HG03354 (cell line): ENCODE measurements around the gene GLMP.

Experiments
- ATAC-seq: cut with Tn5 transposase; IDR thresholded peaks from one replicate; pipeline ENCODE4 v1.9.1; 2021; ENCODE audit warnings: mild to moderate bottlenecking; ENCODE audit not compliant: unreplicated experiment, poor library complexity, severe bottlenecking

GLMP gene

DNA sequence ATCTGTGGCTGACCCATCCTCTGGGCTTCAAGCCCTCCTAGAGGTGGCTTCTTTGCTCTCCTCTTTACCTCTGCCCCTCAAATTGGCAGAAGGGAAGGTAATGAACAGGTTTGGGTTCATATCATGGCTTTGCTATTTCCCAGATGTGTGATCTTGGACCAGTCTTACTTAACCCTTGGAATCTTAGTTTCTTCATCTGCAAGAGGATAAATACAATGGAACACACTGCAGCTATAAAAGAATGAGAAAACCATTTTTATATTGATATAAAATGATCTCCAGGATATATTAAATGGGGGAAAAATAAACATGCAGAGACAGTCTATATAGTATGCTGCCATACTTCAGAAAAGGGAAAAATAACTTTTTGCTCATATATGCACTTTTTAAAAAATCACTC, 5.6 kb downstream of the GLMP start:
- ATAC-seq = no peak

DNA sequence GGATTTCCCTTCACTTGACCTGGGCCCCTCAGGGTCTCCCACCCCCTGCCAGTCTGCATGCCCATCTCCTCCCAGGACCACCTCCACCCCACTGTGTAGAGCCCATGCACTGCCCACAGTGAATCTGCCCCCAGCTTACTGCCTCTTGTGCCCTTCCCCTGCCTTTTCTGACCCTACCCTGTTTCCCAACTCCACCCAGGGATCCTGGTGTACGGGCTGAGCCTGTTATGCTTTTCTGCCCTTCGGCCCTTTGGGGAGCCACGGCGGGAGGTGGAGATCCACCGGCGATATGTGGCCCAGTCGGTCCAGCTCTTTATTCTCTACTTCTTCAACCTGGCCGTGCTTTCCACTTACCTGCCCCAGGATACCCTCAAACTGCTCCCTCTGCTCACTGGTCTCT, 9.4 kb downstream of the GLMP start:
- no peak for ATAC-seq

DNA sequence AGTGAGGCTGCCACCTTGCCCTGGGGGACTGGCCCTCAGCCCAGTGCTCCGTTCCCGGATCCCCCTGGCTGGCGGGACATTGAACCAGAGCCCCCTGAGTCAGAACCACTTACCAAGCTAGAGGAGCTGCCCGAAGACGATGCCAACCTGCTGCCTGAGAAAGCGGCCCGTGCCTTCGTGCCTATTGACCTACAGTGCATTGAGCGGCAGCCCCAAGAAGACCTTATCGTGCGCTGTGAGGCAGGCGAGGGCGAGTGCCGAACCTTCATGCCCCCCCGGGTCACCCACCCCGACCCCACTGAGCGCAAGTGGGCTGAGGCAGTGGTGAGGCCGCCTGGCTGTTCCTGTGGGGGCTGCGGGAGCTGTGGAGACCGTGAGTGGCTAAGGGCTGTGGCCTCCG, 10.0 kb downstream of the GLMP start:
- ATAC-seq = no peak

DNA sequence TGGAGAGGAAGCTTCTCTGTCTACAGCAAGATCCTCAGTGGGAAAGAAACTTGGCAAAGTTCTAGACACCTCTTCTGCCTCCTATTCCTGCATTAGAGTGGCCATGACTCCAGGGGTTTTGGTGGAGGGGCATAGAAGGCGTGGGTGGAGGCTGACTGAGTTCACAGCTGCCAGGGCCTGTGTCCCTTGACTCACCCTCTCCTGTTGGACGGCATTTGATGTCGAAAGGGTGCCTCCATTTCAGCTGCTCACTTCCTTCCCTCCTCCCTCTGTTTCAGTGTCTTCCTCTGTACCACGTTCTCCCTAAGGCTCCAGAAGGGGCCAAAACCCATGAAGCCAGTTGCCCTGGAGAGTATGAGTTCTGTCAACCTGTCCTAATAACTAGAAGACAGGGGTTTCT, 10.7 kb downstream of the GLMP start:
- no peak for ATAC-seq

DNA sequence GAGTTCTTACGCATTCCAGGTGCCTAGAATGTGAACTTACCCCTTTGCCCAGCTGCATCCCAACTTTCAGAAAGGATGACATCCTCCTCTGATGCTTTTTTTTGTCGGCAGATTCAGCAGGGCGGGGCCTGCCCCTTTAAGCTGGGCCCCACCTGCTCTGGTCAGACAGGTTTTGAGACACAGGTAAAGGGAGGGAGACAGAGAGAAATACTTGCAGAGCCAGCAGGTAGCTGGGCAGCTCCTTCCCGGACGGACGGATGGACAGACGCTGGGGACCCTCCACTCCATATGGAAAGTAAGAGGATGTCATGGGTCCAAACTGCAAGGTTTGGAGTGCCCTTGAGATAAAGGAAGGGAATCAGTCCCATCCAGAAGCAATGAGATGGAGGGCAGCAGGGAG, 11.4 kb downstream of the GLMP start, which contains the start of gene TMEM79:
TSS of gene TMEM79 (plus strand) at position 214 of the 400 bp plus-strand sequence. CDS start 902 bp downstream, outside the sequence.
- ATAC-seq = no peak

DNA sequence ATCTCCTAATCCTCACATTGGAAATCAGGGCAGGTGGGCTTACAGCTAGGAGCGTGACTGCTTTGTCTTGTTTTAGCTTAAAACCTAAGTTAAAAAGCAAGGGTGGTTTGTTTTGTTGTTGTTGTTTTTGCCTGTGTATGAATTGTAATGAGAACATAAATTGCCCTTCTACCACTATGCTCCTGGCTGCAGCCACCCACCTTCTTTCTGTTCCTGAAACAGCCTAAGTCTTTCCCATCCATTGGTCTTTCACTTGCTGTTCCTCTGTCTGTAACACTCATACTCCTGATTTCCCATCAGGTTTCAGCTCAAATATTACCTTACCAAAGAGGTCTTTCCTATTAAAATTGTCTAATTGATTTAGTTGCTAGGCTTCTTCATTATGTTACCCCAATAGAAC, 12.0 kb downstream of the GLMP start:
- no peak for ATAC-seq

DNA sequence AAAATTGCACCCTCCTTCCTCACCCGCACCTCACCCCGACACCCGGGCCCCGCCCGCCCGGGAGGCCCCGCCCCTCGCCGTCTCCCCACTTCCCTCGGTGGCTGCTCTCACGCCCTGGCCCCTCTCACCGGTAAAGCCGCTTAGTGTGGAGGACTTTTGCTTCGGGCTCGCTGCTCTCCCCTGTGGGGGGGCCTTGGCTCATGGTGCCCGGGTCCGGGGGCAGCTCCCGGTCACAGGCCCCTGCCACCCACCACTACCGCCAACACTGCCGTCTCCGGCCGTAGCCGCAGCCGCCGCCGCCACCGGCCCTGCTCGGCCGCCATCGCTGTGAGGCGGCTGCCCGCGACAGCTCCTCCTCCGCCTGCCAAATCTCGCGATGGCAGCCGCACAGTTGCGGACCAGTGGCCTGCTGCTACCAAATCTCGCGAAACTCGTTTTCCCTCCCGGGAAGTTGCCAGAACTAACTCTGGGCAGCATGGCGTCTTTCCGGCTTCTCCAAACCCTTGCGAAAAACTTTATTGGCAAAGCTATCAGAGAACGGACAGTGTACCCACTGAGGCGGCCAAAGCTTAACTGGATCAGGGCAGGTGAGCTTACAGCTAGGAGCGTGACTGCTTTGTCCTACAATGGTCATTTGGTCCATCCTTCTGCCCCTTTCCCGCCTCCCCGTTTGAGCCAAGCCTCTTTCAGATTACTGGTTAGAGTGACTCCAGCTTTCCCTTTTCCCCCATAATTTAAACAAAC, 12.8 kb downstream of the GLMP start, which contains the start of gene SMG5:
TSS of gene SMG5 (minus strand) at position 347 of the 744 bp plus-strand sequence. CDS start at position 202, 145 bp downstream.
- ATAC-seq = peak; percentile 87

DNA sequence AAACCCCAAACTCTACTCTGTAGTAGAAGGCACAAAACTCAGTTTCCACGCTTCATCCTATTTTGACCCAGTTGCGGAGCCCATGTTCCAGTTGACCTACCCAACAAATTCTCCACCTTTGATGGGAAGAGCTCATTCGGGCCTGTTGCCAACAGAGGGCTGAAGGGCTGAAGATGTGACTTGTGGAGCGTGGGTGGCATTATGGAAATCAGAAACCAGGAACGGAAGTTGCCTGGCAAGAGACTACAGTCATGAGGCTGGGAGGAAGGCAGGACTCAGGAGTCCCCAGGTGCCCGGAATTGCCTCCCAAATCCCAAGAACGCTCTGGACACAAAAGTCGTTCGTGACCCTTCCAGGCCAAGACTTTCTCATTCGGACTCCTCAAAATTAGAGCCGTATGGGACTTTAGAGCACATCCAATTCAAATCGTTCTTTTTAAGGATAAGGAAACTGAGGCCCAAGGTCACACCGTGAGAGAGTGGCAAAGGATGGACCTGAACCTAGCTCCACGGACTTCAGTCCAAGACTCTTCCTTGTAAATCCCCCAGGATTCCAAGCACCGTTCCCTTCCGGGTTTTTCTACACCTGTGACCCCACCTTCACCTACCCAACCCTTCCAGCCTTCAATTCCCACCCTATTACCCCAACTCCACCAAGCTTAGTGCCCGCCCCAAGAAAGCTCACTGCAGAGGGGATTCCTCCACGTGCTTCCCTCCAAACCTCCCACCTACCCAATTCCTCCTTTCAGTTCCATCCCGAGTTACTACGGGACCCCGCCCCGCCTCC, 13.6 kb downstream of the GLMP start:
- no peak for ATAC-seq

DNA sequence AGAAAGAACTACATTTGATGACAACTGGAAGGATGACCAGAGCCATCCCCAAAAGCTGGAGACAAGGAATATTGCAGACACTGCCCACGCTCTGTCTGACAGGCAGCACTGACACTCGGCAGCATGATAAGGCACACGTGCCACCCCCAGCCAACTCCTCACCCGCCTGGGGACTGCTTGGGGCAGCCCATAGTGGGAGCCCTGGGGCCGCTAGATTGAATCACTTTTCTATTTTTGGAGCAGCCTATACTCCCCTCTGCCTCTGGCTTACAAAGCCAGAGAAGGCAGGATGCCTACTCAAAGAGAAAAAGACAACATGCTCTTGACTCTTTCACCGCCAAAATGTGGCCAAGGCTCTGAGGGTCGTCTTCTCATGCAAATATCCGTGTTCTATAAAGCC, 14.2 kb downstream of the GLMP start:
- ATAC-seq = peak; percentile 50

DNA sequence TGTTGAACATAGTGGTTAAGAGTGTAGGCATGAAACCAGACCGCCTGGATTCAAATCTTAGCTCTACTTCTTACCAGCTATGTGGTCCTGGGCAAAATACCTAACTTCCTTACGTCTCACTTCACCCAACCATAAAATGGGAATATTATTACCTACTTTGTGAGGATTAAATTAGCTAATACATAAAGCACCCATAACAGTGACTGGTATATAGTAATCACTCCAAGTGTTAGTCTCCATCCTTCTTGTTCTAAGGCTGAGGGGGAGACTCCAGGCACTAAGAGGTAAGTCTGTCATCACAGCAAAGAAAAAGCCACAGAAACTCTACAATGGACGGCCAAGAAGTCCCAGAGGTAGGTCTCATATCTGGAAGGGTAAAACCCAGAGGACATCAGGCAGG, 15.6 kb downstream of the GLMP start:
- no peak for ATAC-seq

DNA sequence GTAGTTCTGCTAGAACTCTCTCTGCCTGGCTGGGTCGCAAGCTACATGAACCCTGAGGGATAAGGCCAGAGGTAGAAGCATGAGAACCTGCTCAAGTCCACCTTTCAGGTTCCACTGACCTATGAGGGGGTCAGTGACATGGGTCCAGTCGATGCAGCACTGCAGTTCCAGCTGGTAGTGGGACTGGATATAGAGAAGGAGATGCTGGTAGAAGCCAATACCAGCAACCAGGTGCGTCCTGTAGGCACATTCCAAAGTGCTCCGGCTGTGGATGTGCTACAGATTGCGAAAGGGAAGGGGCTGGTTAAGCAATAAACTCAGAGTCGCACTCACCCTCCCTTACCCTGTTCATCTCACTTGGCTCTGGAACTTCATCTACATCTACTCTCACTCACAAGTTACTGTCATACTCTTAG, 18.5 kb downstream of the GLMP start:
- no peak for ATAC-seq

DNA sequence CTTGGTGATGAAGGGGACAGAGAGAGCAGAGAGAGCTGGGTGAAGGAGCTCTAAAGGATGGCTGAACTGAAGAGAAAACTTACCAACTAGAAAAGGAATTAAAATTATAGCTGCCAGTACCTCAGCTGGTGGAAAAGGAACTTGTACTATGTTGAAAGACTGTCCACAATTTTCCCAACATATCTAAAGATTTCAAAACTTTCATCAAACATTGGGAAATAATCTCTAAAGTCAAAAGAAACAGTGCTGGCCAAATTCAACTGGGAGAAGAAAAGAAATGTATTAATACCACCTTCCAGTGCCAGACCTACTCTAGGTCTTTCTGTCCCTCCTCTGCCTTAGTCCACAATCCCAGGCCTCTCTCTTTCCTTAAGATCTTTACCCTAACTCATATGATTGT, 18.9 kb downstream of the GLMP start:
- no peak for ATAC-seq

DNA sequence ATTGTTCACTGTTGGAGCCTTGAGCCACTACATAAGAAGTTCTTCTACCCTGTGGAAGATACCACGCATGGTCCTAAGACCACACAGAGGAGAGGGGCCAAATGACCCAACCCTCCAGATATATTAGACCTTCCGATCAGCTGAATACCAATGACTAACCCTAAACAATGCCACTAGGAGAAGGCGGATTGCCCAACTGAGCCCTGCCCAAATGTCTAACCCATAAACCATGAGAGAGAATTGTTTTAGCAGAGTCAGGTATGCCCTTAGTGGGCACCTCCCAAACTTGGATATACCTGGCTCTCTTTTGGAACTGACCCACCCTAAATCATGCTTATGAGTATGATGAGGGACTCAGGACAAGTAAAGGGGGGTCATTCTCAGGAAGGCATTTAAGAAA, 25.2 kb downstream of the GLMP start:
- no peak for ATAC-seq

DNA sequence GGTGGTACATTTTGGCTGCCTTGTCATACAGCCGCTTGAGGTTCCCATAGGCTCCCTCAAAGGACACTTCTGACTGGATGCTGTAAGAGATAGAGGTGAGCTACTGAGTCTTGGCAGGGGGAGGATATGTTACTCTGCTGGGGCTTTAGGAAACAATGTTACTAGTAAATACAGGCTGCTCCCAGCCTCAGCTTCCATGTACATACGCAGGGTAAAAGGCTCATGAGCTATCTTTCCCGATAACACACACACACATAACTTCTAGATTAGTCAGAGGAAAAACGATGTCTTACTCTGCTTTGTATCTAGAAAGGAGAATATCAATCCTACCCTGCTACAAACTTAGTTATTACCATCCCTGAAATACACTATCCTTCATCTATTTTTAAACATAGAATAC, 27.1 kb downstream of the GLMP start:
- no peak for ATAC-seq

DNA sequence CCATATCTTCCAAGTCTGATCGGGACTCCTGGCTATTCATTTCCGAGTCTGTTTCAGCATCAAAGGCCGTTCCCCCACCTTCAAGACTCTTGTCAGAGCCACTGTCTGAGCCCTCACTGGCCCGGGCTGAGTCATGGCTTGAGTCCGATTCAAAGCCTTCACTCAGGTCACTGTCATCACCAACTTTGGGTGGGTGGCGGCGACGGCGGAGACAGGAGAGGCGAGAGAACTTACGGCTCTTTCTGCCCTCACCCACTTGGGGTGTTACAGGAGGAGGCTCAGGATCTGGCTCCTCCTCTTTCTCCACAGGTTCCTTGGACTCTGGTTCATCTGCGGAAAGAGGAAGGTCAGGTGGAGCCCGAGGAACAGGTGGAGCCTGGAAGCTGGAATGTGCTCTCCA, 29.4 kb downstream of the GLMP start:
- no peak for ATAC-seq

DNA sequence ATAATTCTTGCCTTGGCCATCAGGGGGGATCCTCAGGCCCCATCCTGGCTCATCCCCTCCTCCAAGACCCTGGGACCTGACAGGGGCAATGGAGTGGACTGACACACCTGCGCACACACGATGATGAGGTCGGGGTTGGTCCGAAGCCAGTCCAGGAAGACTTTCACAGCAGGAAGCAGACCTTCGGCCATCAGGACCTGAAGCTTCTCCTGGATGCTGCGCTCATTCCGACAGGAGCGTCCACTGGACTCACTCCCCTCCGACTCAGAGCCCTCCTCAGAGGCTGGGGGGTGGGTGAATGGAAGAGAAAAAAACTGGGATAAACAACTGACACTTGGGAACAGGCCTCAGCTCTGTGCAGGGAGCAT, 32.2 kb downstream of the GLMP start:
- ATAC-seq = no peak

DNA sequence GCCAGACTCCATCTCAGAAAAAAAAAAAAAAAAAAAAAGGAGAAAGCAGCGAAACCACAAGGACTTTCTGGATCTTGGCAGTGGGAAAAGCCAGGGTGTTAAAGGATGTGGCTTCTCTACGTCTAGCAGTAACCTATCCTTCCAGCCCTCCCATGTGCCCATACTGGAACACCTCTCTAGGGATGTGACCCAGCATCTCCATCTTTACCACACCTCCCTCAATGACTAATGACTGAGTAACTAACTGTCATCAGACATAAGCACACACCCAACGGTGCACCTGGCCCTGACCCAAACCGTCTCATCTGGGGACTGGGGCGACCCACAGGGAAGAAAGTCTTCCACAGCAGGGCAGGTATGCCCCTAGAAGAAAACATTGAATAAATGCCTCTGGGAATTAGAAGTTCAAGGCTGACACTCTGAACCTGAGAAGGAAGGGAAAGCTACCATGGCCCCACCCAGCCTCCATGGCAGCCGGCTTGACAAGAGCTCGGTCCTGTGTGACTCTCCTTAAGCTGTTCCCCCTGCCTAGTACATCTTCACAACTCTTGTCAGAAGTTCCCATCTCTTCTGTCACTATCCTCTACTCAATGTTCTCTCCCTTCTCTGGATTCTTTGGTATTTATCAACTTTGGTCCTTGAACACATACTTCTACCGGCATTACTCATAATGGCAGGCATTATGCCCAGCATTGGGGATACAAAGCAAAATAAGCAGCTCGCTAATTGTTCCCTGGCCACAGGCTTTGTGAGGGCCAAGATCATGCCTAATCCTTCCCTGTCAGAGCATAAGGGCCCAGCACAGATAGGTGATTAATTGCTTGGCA, 32.8 kb downstream of the GLMP start:
- no peak for ATAC-seq

DNA sequence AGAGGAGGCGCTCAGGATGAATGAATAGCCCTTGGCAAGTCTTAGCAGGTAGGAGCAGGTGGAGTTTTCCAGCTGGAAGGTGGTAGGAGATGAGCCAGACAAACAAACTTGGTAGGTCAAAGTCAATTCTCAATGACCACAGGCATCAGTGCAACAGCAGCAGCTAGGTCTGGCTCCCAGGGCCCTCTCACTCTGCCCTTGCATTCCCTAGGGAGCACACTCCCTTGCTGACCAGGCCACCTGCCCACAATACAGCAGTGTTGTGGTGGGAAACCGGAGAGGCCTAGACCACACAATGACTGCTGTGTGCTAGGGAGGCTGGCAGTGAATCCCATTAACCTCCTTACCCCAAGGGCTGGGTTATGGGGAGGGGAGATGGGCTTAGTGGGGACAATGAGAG, 34.6 kb downstream of the GLMP start:
- no peak for ATAC-seq

DNA sequence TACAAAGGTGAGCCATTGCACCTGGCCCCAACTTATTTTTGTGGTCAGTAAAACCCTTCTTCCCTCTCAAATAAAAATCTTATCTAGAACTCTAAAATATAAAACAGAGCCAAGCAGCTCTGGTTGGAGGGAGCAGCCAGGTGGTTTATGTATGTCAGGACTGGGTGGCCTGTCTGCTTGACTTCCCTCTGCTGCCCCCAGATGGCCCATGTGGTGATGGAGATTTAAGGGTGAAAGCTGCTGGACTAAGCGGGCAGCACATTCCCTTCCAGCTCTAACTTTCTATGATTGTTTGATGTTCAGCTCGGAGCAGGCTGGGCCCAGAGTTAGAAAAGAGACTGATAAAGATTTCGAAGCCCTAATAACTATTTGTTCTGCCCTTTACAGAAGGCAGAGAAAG, 35.7 kb downstream of the GLMP start:
- ATAC-seq = no peak

DNA sequence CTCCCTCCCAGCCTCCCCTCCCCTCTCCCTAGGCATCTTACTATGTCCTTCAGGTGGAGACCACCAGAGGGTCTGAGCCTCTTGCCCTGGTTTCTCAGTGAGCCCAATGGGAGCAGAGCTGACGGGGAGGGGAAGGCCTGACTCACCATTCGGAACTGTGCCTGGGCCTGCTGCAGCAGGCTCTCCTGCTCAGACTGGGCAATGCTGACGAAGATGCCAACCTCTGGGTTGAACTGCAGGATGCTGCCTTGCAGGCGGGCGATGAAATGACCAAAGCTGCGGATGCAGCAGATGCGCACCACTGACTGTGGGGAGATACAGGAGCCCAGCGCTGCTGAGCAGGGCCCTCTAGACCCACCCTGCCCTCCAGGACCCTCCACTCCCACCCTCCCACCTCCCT, 36.6 kb downstream of the GLMP start:
- no peak for ATAC-seq
